Mesenchymal stem cell (in vitro differentiated cells and primary cell): ENCODE data around the gene BTG1. TPM values are rescaled to one million over a fixed set of nuclear protein-coding genes. Genes with fewer than 3 reads are reported as not detected.
A peak's percentile ranks its signal among the peaks of the same experiment; 100 is the strongest.
"Not testable (repeated sequence)": the region's sequence is repeated elsewhere in the genome, so short reads cannot be mapped to it uniquely, and the experiment has no call there.

Source experiments
- DNase-seq: peaks from one replicate; pipeline ENCODE4 v3.0.0-alpha.2; 2013
- H2AFZ ChIP-seq: one replicate; pipeline ENCODE4 v1.6.1; 2013; ENCODE audit warnings: low read depth, mild to moderate bottlenecking, control low read depth, inconsistent platforms, low read length, moderate library complexity
- H2AK5ac ChIP-seq: 2 replicates; pipeline ENCODE4 v1.6.1; 2013; ENCODE audit warnings: low read length, moderate library complexity, mild to moderate bottlenecking, inconsistent platforms; ENCODE audit not compliant: severe bottlenecking
- H2BK120ac ChIP-seq: one replicate; pipeline ENCODE4 v1.6.1; 2013; ENCODE audit warnings: low read depth, mild to moderate bottlenecking, inconsistent platforms, low read length, moderate library complexity
- H2BK12ac ChIP-seq, 2 experiments: one replicate each; pipeline ENCODE4 v1.6.1; 2013; ENCODE audit warnings: inconsistent platforms in 2 of 2, low read length in 2 of 2, mild to moderate bottlenecking in 2 of 2, moderate library complexity in 2 of 2, control low read depth in 1 of 2
- H2BK15ac ChIP-seq: one replicate; pipeline ENCODE4 v1.6.1; 2013; ENCODE audit warnings: mild to moderate bottlenecking, low read depth, inconsistent platforms; ENCODE audit not compliant: poor library complexity, severe bottlenecking
- H2BK5ac ChIP-seq: 2 replicates; pipeline ENCODE4 v1.6.1; 2013; ENCODE audit warnings: low read depth, mild to moderate bottlenecking, low read length, control low read depth, inconsistent platforms; ENCODE audit not compliant: poor library complexity, severe bottlenecking
- H3K14ac ChIP-seq, 2 experiments: one replicate each; pipeline ENCODE4 v1.6.1; 2013; ENCODE audit warnings: inconsistent platforms in 2 of 2, low read length in 2 of 2, control low read depth in 1 of 2, mild to moderate bottlenecking in 1 of 2, moderate library complexity in 1 of 2
- H3K18ac ChIP-seq, 2 experiments: one replicate each; pipeline ENCODE4 v1.6.1; 2013; ENCODE audit warnings: inconsistent platforms in 2 of 2, low read length in 2 of 2, control low read depth in 1 of 2, low read depth in 1 of 2, mild to moderate bottlenecking in 1 of 2
- H3K23ac ChIP-seq, 2 experiments: one replicate each; pipeline ENCODE4 v1.6.1; 2013; ENCODE audit warnings: inconsistent platforms in 2 of 2, low read length in 2 of 2, mild to moderate bottlenecking in 2 of 2, moderate library complexity in 2 of 2, control low read depth in 1 of 2
- H3K27ac ChIP-seq: 2 replicates; pipeline ENCODE4 v1.5.1; 2013; ENCODE audit warnings: mild to moderate bottlenecking, moderate library complexity, low read length, control low read depth, inconsistent platforms; ENCODE audit not compliant: poor library complexity, severe bottlenecking
- H3K27me3 ChIP-seq, 2 experiments: 2 replicates each; pipeline versions ENCODE4 v1.6.1 to v1.7.0; 2013; ENCODE audit warnings: low read length in 2 of 2, mild to moderate bottlenecking in 2 of 2, moderate library complexity in 2 of 2, control low read depth in 1 of 2, inconsistent platforms in 1 of 2; ENCODE audit not compliant: control insufficient read depth in 1 of 2, insufficient read depth in 1 of 2
- H3K36me3 ChIP-seq, 2 experiments: 2 replicates each; pipeline versions ENCODE4 v1.6.1 to v1.7.0; 2013; ENCODE audit warnings: low read length in 2 of 2, control low read depth in 1 of 2, inconsistent platforms in 1 of 2, low read depth in 1 of 2, mild to moderate bottlenecking in 1 of 2; ENCODE audit not compliant: insufficient read depth in 2 of 2, control insufficient read depth in 1 of 2
- H3K4ac ChIP-seq, 2 experiments: one replicate each; pipeline ENCODE4 v1.6.1; 2013; ENCODE audit warnings: inconsistent platforms in 2 of 2, low read length in 2 of 2, mild to moderate bottlenecking in 2 of 2, moderate library complexity in 2 of 2, control low read depth in 1 of 2, low read depth in 1 of 2
- H3K4me1 ChIP-seq: 2 replicates; pipeline ENCODE4 v1.6.1; 2013; ENCODE audit warnings: low read depth, low read length, control low read depth; ENCODE audit not compliant: control insufficient read depth, insufficient read depth
- H3K4me2 ChIP-seq: 2 replicates; pipeline ENCODE4 v1.6.1; 2013; ENCODE audit warnings: low read length, mild to moderate bottlenecking, inconsistent platforms; ENCODE audit not compliant: poor library complexity, severe bottlenecking
- H3K4me3 ChIP-seq, 2 experiments: 2 replicates each; pipeline versions ENCODE4 v1.5.1 to v1.7.0; 2013; ENCODE audit warnings: low read length in 2 of 2, mild to moderate bottlenecking in 2 of 2, control low read depth in 1 of 2, low read depth in 1 of 2; ENCODE audit not compliant: insufficient read depth in 1 of 2
- H3K79me1 ChIP-seq: replicated peaks from 2 replicates; pipeline ENCODE4 v1.6.1; 2013; ENCODE audit warnings: mild to moderate bottlenecking, control low read depth, low read length, inconsistent platforms; ENCODE audit not compliant: poor library complexity, severe bottlenecking
- H3K9ac ChIP-seq: 2 replicates; pipeline ENCODE4 v1.7.0; 2013; ENCODE audit warnings: mild to moderate bottlenecking, low read length, moderate library complexity
- H3K9me3 ChIP-seq: 2 replicates; pipeline ENCODE4 v1.7.0; 2013; ENCODE audit warnings: mild to moderate bottlenecking, low read length; ENCODE audit not compliant: control insufficient read depth
- H4K8ac ChIP-seq: one replicate; pipeline ENCODE4 v1.6.1; 2013; ENCODE audit warnings: inconsistent platforms, mild to moderate bottlenecking, low read length, moderate library complexity
- H4K91ac ChIP-seq: one replicate; pipeline ENCODE4 v1.6.1; 2013; ENCODE audit warnings: mild to moderate bottlenecking, low read length, inconsistent platforms
- WGBS: methylation state at CpG from one replicate; pipeline ENCODE4 v1.1.7; 2013; ENCODE audit warnings: mixed read lengths; 5-methylcytosine and 5-hydroxymethylcytosine counted together
- small RNA-seq: library from polyadenylated mRNA; stranded (forward); fragments of <200 nt; extraction: miRNeasy Mini kit (QIAGEN cat#:217004); gene quantifications from one replicate; pipeline ENCODE3, GENCODE V24; 2013; ENCODE audit warnings: low read depth

The BTG1 gene

DNA sequence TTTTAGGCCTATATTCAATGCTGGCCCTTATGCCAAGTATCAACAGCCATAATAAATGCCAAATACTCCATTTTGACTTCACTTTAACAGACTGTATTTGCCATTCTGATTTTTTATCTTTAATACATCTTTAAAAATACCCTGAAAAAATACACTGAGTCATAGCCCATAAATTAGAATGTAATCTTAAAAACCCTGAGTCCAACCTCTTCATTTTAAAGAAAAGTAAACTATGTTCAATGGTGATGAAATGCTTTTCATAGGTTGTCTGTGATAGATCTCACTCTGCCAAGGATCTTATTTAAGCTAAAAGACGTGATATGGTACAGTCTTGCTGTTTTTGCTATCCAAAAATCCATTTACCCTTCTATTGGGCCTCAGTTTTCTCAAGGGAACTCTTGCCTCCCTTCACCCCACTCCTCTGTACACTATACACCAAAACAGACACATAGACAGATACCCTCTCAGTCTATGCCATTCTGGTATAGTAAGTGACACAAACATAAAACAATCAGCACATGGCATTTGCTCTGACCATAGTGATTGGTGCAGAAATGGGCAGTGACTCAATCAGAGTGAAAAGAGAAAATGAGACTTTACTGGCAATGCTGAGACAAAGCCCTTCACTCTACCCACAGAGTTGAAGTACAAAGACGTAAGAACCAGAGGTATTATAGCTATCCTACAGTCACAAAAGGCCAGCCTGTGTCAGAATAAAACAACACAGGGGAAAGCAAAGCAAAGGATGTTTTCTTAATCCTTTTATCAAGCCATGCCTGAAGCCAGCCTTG lies 49.1 kb downstream of the BTG1 start:
- no peak overlapping the region for H3K4me2 ChIP-seq
- H3K27me3 ChIP-seq = no peaks in the 10 kb centered on the region
- 67% methylated on average over 2 of the region's 2 CpGs for WGBS
- H3K23ac ChIP-seq = no peak overlapping the region
- H2BK120ac ChIP-seq = no peak overlapping the region
- no peak overlapping the region for H3K27ac ChIP-seq
- no peak overlapping the region for H3K4me3 ChIP-seq
- no peak overlapping the region for H3K14ac ChIP-seq
- no peak overlapping the region for H4K8ac ChIP-seq
- no peak overlapping the region for H3K4ac ChIP-seq
- no peak overlapping the region for H2AK5ac ChIP-seq
- H3K36me3 ChIP-seq = no peaks in the 10 kb centered on the region
- no peak overlapping the region for H4K91ac ChIP-seq
- H2BK15ac ChIP-seq = no peak overlapping the region
- no peak overlapping the region for H2AFZ ChIP-seq
- H3K9ac ChIP-seq = no peak overlapping the region
- H2BK12ac ChIP-seq = no peak overlapping the region
- H3K18ac ChIP-seq = no peak overlapping the region
- H2BK5ac ChIP-seq = no peak overlapping the region
- no peaks in the 10 kb centered on the region for H3K79me1 ChIP-seq
- DNase-seq = peak; percentile 23
- H3K4me1 ChIP-seq = peaks cover 4% of the 10 kb centered on the region
- no peaks in the 10 kb centered on the region for H3K9me3 ChIP-seq

GRCh38 chr12:92094751-92095161 lies 50.9 kb downstream of the BTG1 start:
- 45% methylated on average over 1 of the region's 1 CpG for WGBS
- Histone ChIP-seq H4K91ac (no peak overlapping the region), H3K9me3 (no peaks in the 10 kb centered on the region), H2BK15ac (no peak overlapping the region), H3K79me1 (no peaks in the 10 kb centered on the region), H2AFZ (no peak overlapping the region), H3K27ac (peak overlapping the region; percentile 91), H3K4ac (no peak overlapping the region), H2BK12ac (peak overlapping the region; percentile 69 to 99), H3K14ac (no peak overlapping the region), H2BK120ac (no peak overlapping the region), H3K4me1 (peaks cover 4% of the 10 kb centered on the region), H3K23ac (no peak overlapping the region), H3K4me2 (no peak overlapping the region), H2AK5ac (no peak overlapping the region), H3K9ac (no peak overlapping the region), H2BK5ac (peak overlapping the region; percentile 20), H4K8ac (no peak overlapping the region), H3K4me3 (no peak overlapping the region), H3K18ac (peak overlapping the region; percentile 70 to 80), H3K36me3 (no peaks in the 10 kb centered on the region), H3K27me3 (no peaks in the 10 kb centered on the region)
- DNase-seq = peak; percentile 24

DNA sequence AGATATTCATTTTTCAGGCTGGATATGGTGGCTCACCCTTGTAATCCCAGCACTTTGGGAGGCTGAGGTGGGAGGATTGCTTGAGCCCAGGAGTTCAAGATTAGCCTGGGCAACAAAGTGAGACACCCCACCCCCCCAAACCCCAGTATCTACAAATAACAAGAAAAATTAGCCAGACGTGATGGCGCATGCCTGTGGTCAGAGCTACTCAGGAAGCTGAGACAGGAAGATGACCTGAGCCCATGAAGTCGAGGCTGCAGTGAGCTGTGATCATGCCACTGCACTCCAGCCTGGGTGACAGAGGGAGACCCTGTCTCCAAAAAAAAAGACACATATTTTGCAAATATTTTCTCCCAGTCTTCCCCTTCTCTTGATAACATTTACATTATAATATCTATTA lies 51.3 kb downstream of the BTG1 start:
- H3K14ac ChIP-seq, H3K18ac ChIP-seq, H2BK15ac ChIP-seq, H2AFZ ChIP-seq, H3K9ac ChIP-seq, H3K4me3 ChIP-seq, H3K4ac ChIP-seq, H2BK120ac ChIP-seq, H2BK5ac ChIP-seq, H3K36me3 ChIP-seq, H3K4me2 ChIP-seq, H3K27me3 ChIP-seq, H2BK12ac ChIP-seq, H3K4me1 ChIP-seq, H3K79me1 ChIP-seq, H3K9me3 ChIP-seq, H4K91ac ChIP-seq, H2AK5ac ChIP-seq, H4K8ac ChIP-seq, H3K23ac ChIP-seq: not testable (repeated sequence)
- peak overlapping the region; percentile 91 for H3K27ac ChIP-seq
- WGBS = 9% methylated on average over 3 of the region's 3 CpGs
- DNase-seq = peak; percentile 57

Small RNA genes lying within 50 kb of the gene (small RNA-seq; reads per million reads assigned to genes)
- gene RF00019 = not detected
